Peyer's patch (tissue), 4 donors: ENCODE measurements around the gene FPR3.

Experiments used
- POLR2A ChIP-seq, 2 donors: fragments of 450-650 bp; IDR thresholded peaks; one replicate each; pipeline ENCODE4 v1.5.1; 2017; ENCODE audit warnings: antibody characterized with exemption in 2 of 2, mild to moderate bottlenecking in 2 of 2, moderate library complexity in 2 of 2
- TF ChIP-seq, protein P1 (sequence below), 6 experiments: fragments of 450-650 bp in 4 of 6; fragments of 200-600 bp in 2 of 6; sonication (generic) in 1 of 6; IDR thresholded peaks; one replicate each; pipeline ENCODE4 v1.5.1; 2017 to 2019; ENCODE audit warnings: antibody characterized with exemption in 6 of 6, mild to moderate bottlenecking in 3 of 6, moderate library complexity in 1 of 6

- no peak for TF ChIP-seq POLR2A (IDR thresholded peaks at IDR 0.05)
- TF ChIP-seq, protein P1, sequence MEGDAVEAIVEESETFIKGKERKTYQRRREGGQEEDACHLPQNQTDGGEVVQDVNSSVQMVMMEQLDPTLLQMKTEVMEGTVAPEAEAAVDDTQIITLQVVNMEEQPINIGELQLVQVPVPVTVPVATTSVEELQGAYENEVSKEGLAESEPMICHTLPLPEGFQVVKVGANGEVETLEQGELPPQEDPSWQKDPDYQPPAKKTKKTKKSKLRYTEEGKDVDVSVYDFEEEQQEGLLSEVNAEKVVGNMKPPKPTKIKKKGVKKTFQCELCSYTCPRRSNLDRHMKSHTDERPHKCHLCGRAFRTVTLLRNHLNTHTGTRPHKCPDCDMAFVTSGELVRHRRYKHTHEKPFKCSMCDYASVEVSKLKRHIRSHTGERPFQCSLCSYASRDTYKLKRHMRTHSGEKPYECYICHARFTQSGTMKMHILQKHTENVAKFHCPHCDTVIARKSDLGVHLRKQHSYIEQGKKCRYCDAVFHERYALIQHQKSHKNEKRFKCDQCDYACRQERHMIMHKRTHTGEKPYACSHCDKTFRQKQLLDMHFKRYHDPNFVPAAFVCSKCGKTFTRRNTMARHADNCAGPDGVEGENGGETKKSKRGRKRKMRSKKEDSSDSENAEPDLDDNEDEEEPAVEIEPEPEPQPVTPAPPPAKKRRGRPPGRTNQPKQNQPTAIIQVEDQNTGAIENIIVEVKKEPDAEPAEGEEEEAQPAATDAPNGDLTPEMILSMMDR (IDR thresholded peaks at IDR 0.05): no peak
These were observed 7.8 kb downstream of the FPR3 start for GRCh38 chr19:51802775-51803174.
